Stimulated activated CD4-positive, alpha-beta T cell treated with anti-CD3 and anti-CD28 coated beads, TNF-alpha, amount 100 ng/mL, for 48 hours (primary cell): ENCODE results near the gene ERN1.

Source experiments
- DNase-seq, 3 donors: peaks; one replicate each; pipeline ENCODE4 v3.0.0-alpha.2; 2020; ENCODE audit warnings: low read depth in 3 of 3

Gene ERN1

GRCh38 chr17:64084940-64085649 lies 44.8 kb downstream of the ERN1 start:
- no peak for DNase-seq

GRCh38 chr17:64084086-64084939 lies 45.6 kb downstream of the ERN1 start:
- DNase-seq, result no peak

GRCh38 chr17:64083563-64084085 lies 46.3 kb downstream of the ERN1 start:
- DNase-seq, result no peak

GRCh38 chr17:64083093-64083492 lies 46.9 kb downstream of the ERN1 start:
- DNase-seq, result no peak

- no peak for DNase-seq
Measured at GRCh38 chr17:64081802-64082799, 47.8 kb downstream of the ERN1 start.

- no peak for DNase-seq
Measured at GRCh38 chr17:64080174-64080618, 49.7 kb downstream of the ERN1 start.

- no peak for DNase-seq
Measured at GRCh38 chr17:64077379-64077778, 52.6 kb downstream of the ERN1 start.

GRCh38 chr17:64075913-64076312 lies 54.0 kb downstream of the ERN1 start:
- DNase-seq, result no peak

- no peak for DNase-seq
Measured at GRCh38 chr17:64074704-64075426, 55.1 kb downstream of the ERN1 start.

- DNase-seq, result no peak
Measured at GRCh38 chr17:64073771-64074703, 55.9 kb downstream of the ERN1 start.

- no peak for DNase-seq
Measured at GRCh38 chr17:64071111-64071510, 58.8 kb downstream of the ERN1 start.

GRCh38 chr17:64070213-64070612 lies 59.7 kb downstream of the ERN1 start:
- no peak for DNase-seq

GRCh38 chr17:64069143-64069542 lies 60.8 kb downstream of the ERN1 start:
- no peak for DNase-seq

GRCh38 chr17:64067657-64068056 lies 62.3 kb downstream of the ERN1 start:
- no peak for DNase-seq

- no peak for DNase-seq
Measured at GRCh38 chr17:64066716-64067115, 63.2 kb downstream of the ERN1 start.

GRCh38 chr17:64065161-64065560 lies 64.8 kb downstream of the ERN1 start:
- no peak for DNase-seq

GRCh38 chr17:64064331-64064730 lies 65.6 kb downstream of the ERN1 start:
- DNase-seq, result no peak

GRCh38 chr17:64063766-64064224 lies 66.1 kb downstream of the ERN1 start:
- DNase-seq, result peak in 2 of 3 donors; percentile 29 to 49

- DNase-seq, result no peak
Measured at GRCh38 chr17:64063088-64063487, 66.9 kb downstream of the ERN1 start.
